ENCODE measurements around the gene LRTM1. TPM values are rescaled to one million over a fixed set of nuclear protein-coding genes. Genes with fewer than 3 reads are reported as not detected.

Gene LRTM1
- total and polyA plus RNA-seq, 2 of the 13 experiments (the other 11 are each of a cell fraction or from before 2014, with no cell fraction given): not detected

- no peaks in the 10 kb centered on the region for H3K36me3 ChIP-seq (replicated peaks in 1 of 2; ENCODE audit: control insufficient read depth in 1 of 2, insufficient read depth in 2 of 2, low read length in 2 of 2)
- POLR2A ChIA-PET: no interaction called here
- H3K9ac ChIP-seq (ENCODE audit: insufficient read depth, low read depth, low read length): no peak overlapping the region
- no peak overlapping the region for H3K27ac ChIP-seq (ENCODE audit: extremely low read length, insufficient read depth, low read length)
- no peak overlapping the region for H2AFZ ChIP-seq (ENCODE audit: low read length)
- no peak overlapping the region for H3K4me2 ChIP-seq (ENCODE audit: low read depth, low read length)
- CTCF ChIA-PET (ENCODE audit: low intra/inter-chr PET ratio, low total read pairs): no interaction called here
- 11% methylated on average over 4 of the region's 4 CpGs for WGBS (ENCODE audit: low lambda C conversion rate)
- H3K27me3 ChIP-seq (ENCODE audit: control insufficient read depth in 1 of 2, insufficient read depth in 2 of 2, low read length in 2 of 2): no peaks in the 10 kb centered on the region
- no TSS peak for BruUV-seq (replicated peaks)
- H4K20me1 ChIP-seq (ENCODE audit: insufficient read depth, low read length): no peaks in the 10 kb centered on the region
- in situ Hi-C loops (cut with HindIII; ENCODE audit: extremely low pct_ligation_motif_present, low pct_unique_long_range_greater_than_20kb): no loop called here
- DNase-seq (ENCODE audit: low spot score): no peak
- TF ChIP-seq ZFP41 (CRISPR knock-in tag; IDR thresholded peaks at IDR 0.05; ENCODE audit: borderline replicate concordance): no peak
- no peak for TF ChIP-seq E2F1 (CRISPR knock-in tag; IDR thresholded peaks at IDR 0.05)
- TF ChIP-seq ZNF761 (CRISPR knock-in tag; conservative IDR thresholded peaks at IDR 0.05): no peak
- TF ChIP-seq ARID4A (CRISPR knock-in tag; IDR thresholded peaks at IDR 0.05; ENCODE audit: borderline replicate concordance): no peak
- no peak for TF ChIP-seq CREBL2 (CRISPR knock-in tag; IDR thresholded peaks at IDR 0.05; ENCODE audit: borderline replicate concordance)
- TF ChIP-seq SMAD9 (CRISPR knock-in tag; IDR thresholded peaks at IDR 0.05): no peak
- H3K4me3 ChIP-seq (replicated peaks in 1 of 3; ENCODE audit: insufficient read depth in 1 of 3, low read depth in 2 of 3, low read length in 3 of 3): no peak overlapping the region
- no peaks in the 10 kb centered on the region for H3K4me1 ChIP-seq (ENCODE audit: insufficient read depth, low read length)
- H3K9me3 ChIP-seq (ENCODE audit: low read length): no peaks in the 10 kb centered on the region
- no peak for ATAC-seq
- intact Hi-C loops (cut with micrococcal nuclease; ENCODE audit: unreplicated experiment): no loop called here
- no peaks in the 10 kb centered on the region for H3K79me2 ChIP-seq (ENCODE audit: insufficient read depth, low read length)
- FAIRE-seq: no peak
Observed at GRCh38 chr3:54932606-54933005, 4.7 kb upstream of the LRTM1 start.

Data from HepG2 (cell line).